Type B pancreatic cell (in vitro differentiated cells): Measurements from ENCODE around the gene GRIK1. TPM values are rescaled to one million over a fixed set of nuclear protein-coding genes. Genes with fewer than 3 reads are reported as not detected.

Experiments
- DNase-seq: peaks from one replicate; pipeline ENCODE4 v3.0.0; 2021; ENCODE audit warnings: mixed read lengths; ENCODE audit not compliant: unreplicated experiment; ENCODE audit errors: extremely low spot score
- H3K27ac Mint-ChIP-seq: 2 replicates; pipeline ENCODE4 v1.8.0; 2021; ENCODE audit warnings: mild to moderate bottlenecking, mixed read lengths
- H3K27me3 Mint-ChIP-seq: 2 replicates; pipeline ENCODE4 v1.8.0; 2021; ENCODE audit warnings: mixed read lengths
- H3K36me3 Mint-ChIP-seq: 2 replicates; pipeline ENCODE4 v1.8.0; 2021; ENCODE audit warnings: mixed read lengths
- H3K4me1 Mint-ChIP-seq: one replicate; pipeline ENCODE4 v1.8.0; 2021; ENCODE audit warnings: mixed read lengths; ENCODE audit not compliant: unreplicated experiment
- H3K4me3 Mint-ChIP-seq: 2 replicates; pipeline ENCODE4 v1.8.0; 2021; ENCODE audit warnings: mild to moderate bottlenecking, mixed read lengths
- H3K9me3 Mint-ChIP-seq: 2 replicates; pipeline ENCODE4 v1.8.0; 2021; ENCODE audit warnings: mixed read lengths
- CTCF ChIP-seq: fragments of 200-600 bp; sonication (generic); conservative IDR thresholded peaks from 2 replicates; pipeline ENCODE4 v1.5.0; 2021; ENCODE audit warnings: antibody characterized with exemption, mild to moderate bottlenecking
- total RNA-seq: library from RNA; stranded (reverse); gene quantifications from 2 replicates; pipeline ENCODE4 v1.2.1, GENCODE V29; 2021; ENCODE audit warnings: low replicate concordance

Gene GRIK1
- total RNA-seq, 1 donor from 2014 or later = 6.1 TPM

DNA sequence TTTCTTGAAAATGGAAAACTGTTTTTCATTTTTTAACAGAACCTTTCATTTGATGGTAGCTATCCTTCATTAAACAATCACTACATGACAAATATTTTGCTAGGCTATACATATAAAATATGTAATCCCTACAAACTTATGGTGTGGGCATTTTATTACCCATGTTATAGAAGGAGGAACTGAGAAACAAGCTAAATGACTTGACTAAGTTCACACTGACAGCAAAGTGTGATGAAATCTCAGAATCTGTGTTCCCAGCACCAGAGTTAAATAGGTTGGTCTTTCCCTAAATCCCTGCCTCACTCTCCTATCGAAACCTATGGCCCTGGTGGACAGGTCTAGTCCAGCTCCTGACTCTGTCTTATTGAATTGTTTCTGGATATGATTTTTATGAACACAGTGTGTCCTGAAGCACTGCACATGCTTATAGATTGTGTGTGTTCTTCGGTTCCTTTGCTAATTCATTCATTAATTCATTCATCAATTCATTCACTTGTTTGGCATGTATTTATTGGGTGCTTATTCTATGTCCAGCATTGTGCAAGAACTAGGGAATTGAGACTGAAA, 301.0 kb downstream of the GRIK1 start:
- DNase-seq = no peak
- Mint-ChIP-seq H3K27me3 (peaks cover 12% of the 10 kb centered on the region), H3K36me3 (no peaks in the 10 kb centered on the region), H3K9me3 (no peaks in the 10 kb centered on the region), H3K4me3 (no peak overlapping the region), H3K27ac (no peak overlapping the region), H3K4me1 (peaks cover 4% of the 10 kb centered on the region)
- TF ChIP-seq CTCF = no peak

DNA sequence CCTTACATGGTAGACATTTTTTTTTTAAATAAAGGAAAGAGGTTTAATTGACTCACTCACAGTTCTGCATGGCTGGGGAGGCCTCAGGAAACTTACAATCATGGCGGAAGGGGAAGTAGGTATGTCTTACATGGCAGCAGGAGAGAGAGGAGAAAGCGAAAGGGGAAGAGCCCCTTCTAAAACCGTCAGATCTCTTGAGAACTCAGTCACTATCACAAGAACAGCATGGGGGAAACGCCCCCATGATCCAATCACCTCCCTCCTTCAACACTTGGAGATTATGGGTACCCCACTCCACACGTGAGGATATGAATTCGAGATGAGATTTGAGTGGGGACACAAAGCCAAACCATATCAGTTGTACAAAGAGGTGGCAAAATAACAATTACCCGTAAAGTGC, 301.7 kb downstream of the GRIK1 start:
- H3K4me1 Mint-ChIP-seq = peaks cover 4% of the 10 kb centered on the region
- no peaks in the 10 kb centered on the region for H3K36me3 Mint-ChIP-seq
- peaks cover 12% of the 10 kb centered on the region for H3K27me3 Mint-ChIP-seq
- TF ChIP-seq CTCF = no peak
- no peak for DNase-seq
- H3K27ac Mint-ChIP-seq = no peak overlapping the region
- no peaks in the 10 kb centered on the region for H3K9me3 Mint-ChIP-seq
- no peak overlapping the region for H3K4me3 Mint-ChIP-seq

GRCh38 chr21:29637553-29637952, 302.2 kb downstream of the GRIK1 start:
- H3K4me1 Mint-ChIP-seq = peaks cover 4% of the 10 kb centered on the region
- no peak for TF ChIP-seq CTCF
- no peaks in the 10 kb centered on the region for H3K9me3 Mint-ChIP-seq
- H3K4me3 Mint-ChIP-seq = no peak overlapping the region
- DNase-seq = no peak
- H3K27me3 Mint-ChIP-seq = peaks cover 12% of the 10 kb centered on the region
- H3K27ac Mint-ChIP-seq = no peak overlapping the region
- no peaks in the 10 kb centered on the region for H3K36me3 Mint-ChIP-seq

GRCh38 chr21:29637134-29637533, 302.7 kb downstream of the GRIK1 start:
- DNase-seq = no peak
- Mint-ChIP-seq H3K4me1 (peaks cover 4% of the 10 kb centered on the region), H3K9me3 (no peaks in the 10 kb centered on the region), H3K36me3 (no peaks in the 10 kb centered on the region), H3K4me3 (no peak overlapping the region), H3K27ac (no peak overlapping the region), H3K27me3 (peaks cover 12% of the 10 kb centered on the region)
- TF ChIP-seq CTCF = no peak

DNA sequence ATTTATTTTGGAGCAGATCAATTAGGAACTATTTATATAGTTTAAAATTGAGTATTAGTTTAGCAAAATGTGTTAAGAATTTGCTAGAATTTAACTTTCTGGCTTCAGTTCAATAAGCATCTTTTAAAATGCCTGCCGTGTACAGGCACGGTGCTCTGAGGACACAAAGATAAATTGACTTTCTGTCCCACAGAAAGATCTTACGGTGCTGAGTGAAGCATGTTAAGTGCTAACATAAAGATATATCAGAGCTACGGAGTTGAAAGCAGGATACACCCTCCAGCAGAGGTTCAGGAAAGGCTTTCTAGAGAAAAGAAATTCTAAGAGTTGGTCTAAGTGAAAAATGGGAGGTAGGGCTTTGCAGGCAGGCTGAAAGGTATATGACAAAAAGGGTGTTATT, 305.4 kb downstream of the GRIK1 start:
- H3K27ac Mint-ChIP-seq = no peak overlapping the region
- H3K36me3 Mint-ChIP-seq = no peaks in the 10 kb centered on the region
- H3K27me3 Mint-ChIP-seq = peaks cover 7% of the 10 kb centered on the region
- no peaks in the 10 kb centered on the region for H3K9me3 Mint-ChIP-seq
- no peak overlapping the region for H3K4me3 Mint-ChIP-seq
- DNase-seq = no peak
- TF ChIP-seq CTCF = no peak
- H3K4me1 Mint-ChIP-seq = no peaks in the 10 kb centered on the region

GRCh38 chr21:29633756-29634155, 306.0 kb downstream of the GRIK1 start:
- H3K36me3 Mint-ChIP-seq = no peaks in the 10 kb centered on the region
- H3K4me1 Mint-ChIP-seq = no peaks in the 10 kb centered on the region
- H3K9me3 Mint-ChIP-seq = no peaks in the 10 kb centered on the region
- no peak overlapping the region for H3K4me3 Mint-ChIP-seq
- no peak overlapping the region for H3K27ac Mint-ChIP-seq
- no peak for DNase-seq
- H3K27me3 Mint-ChIP-seq = peaks cover 7% of the 10 kb centered on the region
- TF ChIP-seq CTCF = no peak
